ENCODE data around the gene LNP1. TPM values are rescaled to one million over a fixed set of nuclear protein-coding genes. Genes with fewer than 3 reads are reported as not detected.
A peak's percentile ranks its signal among the peaks of the same experiment; 100 is the strongest.

The LNP1 gene
- total and polyA plus RNA-seq, 2 of the 13 experiments (the other 11 are each of a cell fraction or from before 2014, with no cell fraction given) = 3.6 to 7.0 TPM

GRCh38 chr3:100407164-100407563 is 5.8 kb downstream of the LNP1 start:
- no peak overlapping the region; a peak in 2 of 6 replicates for H3K4me3 ChIP-seq (replicated peaks in 1 of 3; ENCODE audit: insufficient read depth in 1 of 3, low read depth in 2 of 3, low read length in 3 of 3)
- ChIA-PET CTCF (ENCODE audit: low intra/inter-chr PET ratio, low total read pairs) (no interaction called here), POLR2A (no interaction called here)
- 0 out of 2 replicates have a peak, but pooled peaks cover 8% of the 10 kb centered on the region for H4K20me1 ChIP-seq (ENCODE audit: insufficient read depth, low read length)
- H3K4me2 ChIP-seq (ENCODE audit: low read depth, low read length) = peak overlapping the region; percentile 50
- in situ Hi-C loops (cut with HindIII; ENCODE audit: extremely low pct_ligation_motif_present, low pct_unique_long_range_greater_than_20kb) = no loop called here
- H3K4me1 ChIP-seq (ENCODE audit: insufficient read depth, low read length) = peaks cover 72% of the 10 kb centered on the region
- H3K36me3 ChIP-seq (replicated peaks in 1 of 2; ENCODE audit: control insufficient read depth in 1 of 2, insufficient read depth in 2 of 2, low read length in 2 of 2) = no peaks in the 10 kb centered on the region; a peak in 2 of 5 replicates
- no peak overlapping the region for H2AFZ ChIP-seq (ENCODE audit: low read length)
- H3K27me3 ChIP-seq (ENCODE audit: control insufficient read depth in 1 of 2, insufficient read depth in 2 of 2, low read length in 2 of 2) = no peaks in the 10 kb centered on the region; a peak in 1 of 5 replicates
- H3K9ac ChIP-seq (ENCODE audit: insufficient read depth, low read depth, low read length) = no peak overlapping the region
- no peak overlapping the region for H3K27ac ChIP-seq (ENCODE audit: extremely low read length, insufficient read depth, low read length)
- WGBS (ENCODE audit: low lambda C conversion rate) = 98% methylated on average over 2 of the region's 2 CpGs
- no TSS peak for BruUV-seq (replicated peaks)
- 0 out of 2 replicates have a peak, but pooled peaks cover 6% of the 10 kb centered on the region for H3K9me3 ChIP-seq (ENCODE audit: low read length)
- DNase-seq (ENCODE audit: low spot score) (no peak), ATAC-seq (no peak), FAIRE-seq (no peak)
- peaks cover 77% of the 10 kb centered on the region for H3K79me2 ChIP-seq (ENCODE audit: insufficient read depth, low read length)
- intact Hi-C loops (cut with micrococcal nuclease; ENCODE audit: unreplicated experiment) = loop anchor here (10.0 kb wide), 1 partner anchor 332 kb away; no protein-coding TSS in a partner anchor
- TF ChIP-seq HMGXB4 (CRISPR knock-in tag; IDR thresholded peaks at IDR 0.05; ENCODE audit: borderline replicate concordance in 1 of 2, low read depth in 1 of 2) (no peak), SP5 (CRISPR knock-in tag; IDR thresholded peaks at IDR 0.05; ENCODE audit: borderline replicate concordance, low read depth) (no peak), JUNB (CRISPR knock-in tag; IDR thresholded peaks at IDR 0.05; ENCODE audit: borderline replicate concordance) (no peak), BCL3 (CRISPR knock-in tag; IDR thresholded peaks at IDR 0.05) (no peak), ZNF580 (CRISPR knock-in tag; IDR thresholded peaks at IDR 0.05; ENCODE audit: borderline replicate concordance, low read depth) (no peak), KIAA2018 (CRISPR knock-in tag; IDR thresholded peaks at IDR 0.05; ENCODE audit: borderline replicate concordance) (no peak), KLF6 (CRISPR knock-in tag; IDR thresholded peaks at IDR 0.05) (no peak), ARNT (IDR thresholded peaks at IDR 0.05) (no peak), MAFK (conservative IDR thresholded peaks at IDR 0.05 in 1 of 2, IDR thresholded peaks at IDR 0.05 in 1 of 2; ENCODE audit: low read length in 2 of 2) (peak; percentile 15 to 63; a peak in 3 of 4 replicates), ZNF616 (CRISPR knock-in tag; IDR thresholded peaks at IDR 0.05; ENCODE audit: low read depth) (no peak), ZNF136 (CRISPR knock-in tag; IDR thresholded peaks at IDR 0.05; ENCODE audit: low read depth) (peak; percentile 89; the same call in 1 of the 2 replicates), CENPBD1 (CRISPR knock-in tag; IDR thresholded peaks at IDR 0.05; ENCODE audit: borderline replicate concordance, low read depth) (no peak)
